GM04503 (cell line): Measurements from ENCODE around the gene LAMA1.

Experiments
- DNase-seq: peaks from one replicate; pipeline ENCODE4 v3.0.0-alpha.2; 2012; ENCODE audit warnings: low read depth

The LAMA1 gene

GRCh38 chr18:7112936-7113335, 4.7 kb downstream of the LAMA1 start:
- no peak for DNase-seq

GRCh38 chr18:7111134-7111533, 6.5 kb downstream of the LAMA1 start:
- DNase-seq, result no peak

- DNase-seq, result no peak
Observed at GRCh38 chr18:7105943-7106342, 11.7 kb downstream of the LAMA1 start.

GRCh38 chr18:7105268-7105667, 12.3 kb downstream of the LAMA1 start:
- DNase-seq, result no peak

- no peak for DNase-seq
Observed at GRCh38 chr18:7104649-7105048, 12.9 kb downstream of the LAMA1 start.

GRCh38 chr18:7102131-7102530, 15.5 kb downstream of the LAMA1 start:
- no peak for DNase-seq

- DNase-seq, result no peak
Observed at GRCh38 chr18:7096838-7097237, 20.8 kb downstream of the LAMA1 start.

- no peak for DNase-seq
Observed at GRCh38 chr18:7094427-7094826, 23.2 kb downstream of the LAMA1 start.

GRCh38 chr18:7090771-7091170, 26.8 kb downstream of the LAMA1 start:
- DNase-seq, result no peak

GRCh38 chr18:7089369-7089768, 28.2 kb downstream of the LAMA1 start:
- DNase-seq, result no peak

- DNase-seq, result peak; percentile 72
Observed at GRCh38 chr18:7084080-7085065, 33.2 kb downstream of the LAMA1 start.

GRCh38 chr18:7082671-7083070, 34.9 kb downstream of the LAMA1 start:
- no peak for DNase-seq

- no peak for DNase-seq
Observed at GRCh38 chr18:7079231-7079630, 38.4 kb downstream of the LAMA1 start.

GRCh38 chr18:7072593-7072992, 45.0 kb downstream of the LAMA1 start:
- DNase-seq, result no peak

- DNase-seq, result no peak
Observed at GRCh38 chr18:7071600-7071999, 46.0 kb downstream of the LAMA1 start.

- DNase-seq, result no peak
Observed at GRCh38 chr18:7070466-7070865, 47.1 kb downstream of the LAMA1 start.

GRCh38 chr18:7068871-7069590, 48.6 kb downstream of the LAMA1 start:
- DNase-seq, result no peak

GRCh38 chr18:7066965-7067555, 50.5 kb downstream of the LAMA1 start:
- no peak for DNase-seq

GRCh38 chr18:7065736-7066135, 51.9 kb downstream of the LAMA1 start:
- DNase-seq, result no peak

GRCh38 chr18:7064346-7064745, 53.3 kb downstream of the LAMA1 start:
- DNase-seq, result no peak

GRCh38 chr18:7062811-7063210, 54.8 kb downstream of the LAMA1 start:
- DNase-seq, result no peak

GRCh38 chr18:7062236-7062635, 55.4 kb downstream of the LAMA1 start:
- no peak for DNase-seq

- DNase-seq, result no peak
Observed at GRCh38 chr18:7059276-7059675, 58.3 kb downstream of the LAMA1 start.
